GM12891 (cell line): ENCODE data around the gene DOK4.

Experiments
- DNase-seq: peaks from one replicate; pipeline ENCODE4 v3.0.0; 2011; ENCODE audit warnings: low spot score; ENCODE audit not compliant: insufficient read length
- FAIRE-seq: peaks from 2 replicates; lab custom pipeline; 2011; peaks lifted over from hg19 to GRCh38; lab: Jason Lieb, UNC
- PAX5 ChIP-seq: IDR thresholded peaks from 2 replicates; pipeline ENCODE4 v1.6.1; 2011; ENCODE audit warnings: low read length, moderate library complexity, mild to moderate bottlenecking; ENCODE audit not compliant: insufficient read depth, severe bottlenecking
- POLR2A ChIP-seq: IDR thresholded peaks from 2 replicates; pipeline ENCODE4 v1.6.1; 2011; ENCODE audit warnings: low read depth, low read length, control low read depth
- POLR2AphosphoS5 ChIP-seq: IDR thresholded peaks from 2 replicates; pipeline ENCODE4 v1.6.1; 2011; ENCODE audit warnings: low read depth, low read length, control low read depth
- POU2F2 ChIP-seq: IDR thresholded peaks from 2 replicates; pipeline ENCODE4 v1.6.1; 2011; ENCODE audit warnings: low read depth, mild to moderate bottlenecking, control low read depth, low read length, moderate library complexity
- SPI1 ChIP-seq: IDR thresholded peaks from 2 replicates; pipeline ENCODE4 v1.6.1; 2011; ENCODE audit warnings: low read depth, low read length, control low read depth
- TAF1 ChIP-seq: IDR thresholded peaks from 2 replicates; pipeline ENCODE4 v1.6.1; 2011; ENCODE audit warnings: low read depth, low read length, control low read depth

Gene DOK4

GRCh38 chr16:57512296-57513001 lies 26.2 kb upstream of the DOK4 start:
- no peak for FAIRE-seq

GRCh38 chr16:57510016-57510871 lies 24.0 kb upstream of the DOK4 start:
- TF ChIP-seq POU2F2, result no peak
- TF ChIP-seq POLR2AphosphoS5, result no peak
- TF ChIP-seq TAF1, result no peak
- no peak for TF ChIP-seq SPI1
- no peak for TF ChIP-seq PAX5
- no peak for TF ChIP-seq POLR2A
- DNase-seq (no peak), FAIRE-seq (no peak)

More at GRCh38 chr16:57512296-57513001, 26.2 kb upstream of the DOK4 start:
- no peak for DNase-seq
- TF ChIP-seq POU2F2 (no peak), PAX5 (no peak), TAF1 (no peak), POLR2AphosphoS5 (no peak), POLR2A (no peak), SPI1 (no peak)

GRCh38 chr16:57509231-57509923 lies 23.1 kb upstream of the DOK4 start:
- DNase-seq (no peak), FAIRE-seq (no peak)
- TF ChIP-seq PAX5 (no peak), TAF1 (no peak), POLR2AphosphoS5 (no peak), POU2F2 (no peak), SPI1 (no peak), POLR2A (no peak)

GRCh38 chr16:57508035-57508425 lies 21.7 kb upstream of the DOK4 start:
- FAIRE-seq, result no peak
- TF ChIP-seq SPI1, result no peak
- no peak for TF ChIP-seq POU2F2
- TF ChIP-seq TAF1, result no peak
- no peak for TF ChIP-seq POLR2A
- no peak for TF ChIP-seq POLR2AphosphoS5
- no peak for TF ChIP-seq PAX5
- no peak for DNase-seq

GRCh38 chr16:57507136-57508034 lies 21.1 kb upstream of the DOK4 start:
- no peak for FAIRE-seq
- DNase-seq, result no peak

GRCh38 chr16:57505169-57505568 lies 18.9 kb upstream of the DOK4 start:
- DNase-seq, result no peak
- no peak for TF ChIP-seq POU2F2
- TF ChIP-seq POLR2AphosphoS5, result no peak
- TF ChIP-seq POLR2A, result no peak
- no peak for TF ChIP-seq TAF1
- TF ChIP-seq PAX5, result no peak
- no peak for TF ChIP-seq SPI1
- no peak for FAIRE-seq

More at GRCh38 chr16:57507136-57508034, 21.1 kb upstream of the DOK4 start:
- no peak for TF ChIP-seq POU2F2
- no peak for TF ChIP-seq POLR2A
- TF ChIP-seq SPI1, result no peak
- TF ChIP-seq PAX5, result no peak
- no peak for TF ChIP-seq POLR2AphosphoS5
- no peak for TF ChIP-seq TAF1

- TF ChIP-seq POLR2A, result no peak
- no peak for TF ChIP-seq SPI1
- TF ChIP-seq POU2F2, result no peak
- no peak for TF ChIP-seq PAX5
- TF ChIP-seq TAF1, result no peak
- TF ChIP-seq POLR2AphosphoS5, result no peak
- FAIRE-seq (no peak), DNase-seq (no peak)
Observed at GRCh38 chr16:57504491-57504890, 18.2 kb upstream of the DOK4 start.

GRCh38 chr16:57504001-57504400 lies 17.7 kb upstream of the DOK4 start:
- TF ChIP-seq POU2F2 (no peak), POLR2A (no peak), SPI1 (no peak), TAF1 (no peak), PAX5 (no peak), POLR2AphosphoS5 (no peak)
- no peak for DNase-seq
- no peak for FAIRE-seq
